ENCODE results near the gene GABRG3.

Gene GABRG3

GRCh38 chr15:27573805-27574485, 603.0 kb downstream of the GABRG3 start:
- TF ChIP-seq CTCF (IDR thresholded peaks at IDR 0.05; ENCODE audit: insufficient read depth, low read length, poor library complexity, severe bottlenecking), result no peak
- TF ChIP-seq EZH2phosphoT487 (conservative IDR thresholded peaks at IDR 0.05; ENCODE audit: low read length), result no peak
- Histone ChIP-seq H2AFZ (ENCODE audit: low read depth, low read length, severe bottlenecking) (no peak overlapping the region), H3K36me3 (ENCODE audit: low read length) (no peaks in the 10 kb centered on the region), H4K20me1 (ENCODE audit: low read depth, low read length) (no peaks in the 10 kb centered on the region), H3K4me2 (ENCODE audit: low read depth, low read length, poor library complexity, severe bottlenecking) (no peak overlapping the region), H3K9ac (ENCODE audit: low read length) (no peak overlapping the region), H3F3A (ENCODE audit: insufficient read depth) (no peaks in the 10 kb centered on the region), H3K27me3 (ENCODE audit: low read length) (no peaks in the 10 kb centered on the region), H3K79me2 (ENCODE audit: insufficient read depth, low read length) (no peaks in the 10 kb centered on the region), H3K4me3 (ENCODE audit: insufficient read depth, low read length, poor library complexity, severe bottlenecking) (no peak overlapping the region), H3K27ac (ENCODE audit: low read depth, low read length) (no peak overlapping the region), H3K9me2 (replicated peaks; ENCODE audit: insufficient read depth, low read length) (no peaks in the 10 kb centered on the region), H3K9me3 (ENCODE audit: insufficient read depth, low read length) (no peaks in the 10 kb centered on the region)

GRCh38 chr15:27574541-27575054, 603.6 kb downstream of the GABRG3 start:
- TF ChIP-seq EZH2phosphoT487 (conservative IDR thresholded peaks at IDR 0.05; ENCODE audit: low read length) (no peak), CTCF (IDR thresholded peaks at IDR 0.05; ENCODE audit: insufficient read depth, low read length, poor library complexity, severe bottlenecking) (no peak)
- Histone ChIP-seq H3K27ac (ENCODE audit: low read depth, low read length) (no peak overlapping the region), H3K27me3 (ENCODE audit: low read length) (no peaks in the 10 kb centered on the region), H3K36me3 (ENCODE audit: low read length) (no peaks in the 10 kb centered on the region), H3K9me2 (replicated peaks; ENCODE audit: insufficient read depth, low read length) (no peaks in the 10 kb centered on the region), H3F3A (ENCODE audit: insufficient read depth) (no peaks in the 10 kb centered on the region), H4K20me1 (ENCODE audit: low read depth, low read length) (no peaks in the 10 kb centered on the region), H3K4me2 (ENCODE audit: low read depth, low read length, poor library complexity, severe bottlenecking) (no peak overlapping the region), H3K9me3 (ENCODE audit: insufficient read depth, low read length) (no peaks in the 10 kb centered on the region), H3K9ac (ENCODE audit: low read length) (no peak overlapping the region), H3K4me3 (ENCODE audit: insufficient read depth, low read length, poor library complexity, severe bottlenecking) (no peak overlapping the region), H2AFZ (ENCODE audit: low read depth, low read length, severe bottlenecking) (no peak overlapping the region), H3K79me2 (ENCODE audit: insufficient read depth, low read length) (no peaks in the 10 kb centered on the region)

- H3K36me3 ChIP-seq (ENCODE audit: low read length), result no peaks in the 10 kb centered on the region
- H3K4me3 ChIP-seq (ENCODE audit: insufficient read depth, low read length, poor library complexity, severe bottlenecking), result no peak overlapping the region
- H3F3A ChIP-seq (ENCODE audit: insufficient read depth), result no peaks in the 10 kb centered on the region
- no peaks in the 10 kb centered on the region for H3K9me3 ChIP-seq (ENCODE audit: insufficient read depth, low read length)
- no peak overlapping the region for H3K9ac ChIP-seq (ENCODE audit: low read length)
- H3K27me3 ChIP-seq (ENCODE audit: low read length), result no peaks in the 10 kb centered on the region
- no peak overlapping the region for H2AFZ ChIP-seq (ENCODE audit: low read depth, low read length, severe bottlenecking)
- no peak for TF ChIP-seq EZH2phosphoT487 (conservative IDR thresholded peaks at IDR 0.05; ENCODE audit: low read length)
- no peak for TF ChIP-seq CTCF (IDR thresholded peaks at IDR 0.05; ENCODE audit: insufficient read depth, low read length, poor library complexity, severe bottlenecking)
- no peaks in the 10 kb centered on the region for H3K79me2 ChIP-seq (ENCODE audit: insufficient read depth, low read length)
- no peaks in the 10 kb centered on the region for H4K20me1 ChIP-seq (ENCODE audit: low read depth, low read length)
- no peak overlapping the region for H3K27ac ChIP-seq (ENCODE audit: low read depth, low read length)
- no peaks in the 10 kb centered on the region for H3K9me2 ChIP-seq (replicated peaks; ENCODE audit: insufficient read depth, low read length)
- H3K4me2 ChIP-seq (ENCODE audit: low read depth, low read length, poor library complexity, severe bottlenecking), result no peak overlapping the region
Measured at GRCh38 chr15:27575521-27575920, 604.5 kb downstream of the GABRG3 start.
